Natural killer cell (primary cell): ENCODE results near the gene ADAMTSL1. TPM values are rescaled to one million over a fixed set of nuclear protein-coding genes. Genes with fewer than 3 reads are reported as not detected.

ENCODE experiments used
- ATAC-seq, 3 donors: fragments of 150-1000 bp in 2 of 3; fragments of 200-7000 bp in 1 of 3; cut with Tn5 transposase; 1 replicate in 1 of 3; 2 replicates in 2 of 3; pipeline ENCODE4 v1.10.0; 2021; ENCODE audit warnings: mild to moderate bottlenecking in 2 of 3, moderate library complexity in 2 of 3
- DNase-seq, 2 donors: peaks; one replicate each; pipeline versions ENCODE4 v3.0.0 to v3.0.0-alpha.2; 2013 to 2021; ENCODE audit warnings: mixed read lengths in 1 of 2
- H3K27ac ChIP-seq: one replicate; pipeline ENCODE4 v1.5.1; 2013; ENCODE audit warnings: mild to moderate bottlenecking, low read length
- H3K27me3 ChIP-seq: one replicate; pipeline ENCODE4 v1.6.1; 2013; ENCODE audit warnings: low read length; ENCODE audit not compliant: control insufficient read depth, insufficient read depth
- H3K36me3 ChIP-seq: one replicate; pipeline ENCODE4 v1.6.1; 2013; ENCODE audit warnings: low read length; ENCODE audit not compliant: control insufficient read depth, insufficient read depth
- H3K4me1 ChIP-seq: one replicate; pipeline ENCODE4 v1.6.1; 2013; ENCODE audit warnings: low read length; ENCODE audit not compliant: control insufficient read depth, insufficient read depth
- H3K4me3 ChIP-seq: one replicate; pipeline ENCODE4 v1.5.1; 2013; ENCODE audit warnings: low read length
- H3K9me3 ChIP-seq: one replicate; pipeline ENCODE4 v1.6.1; 2013; ENCODE audit warnings: low read length; ENCODE audit not compliant: control insufficient read depth, insufficient read depth
- H3K27ac Mint-ChIP-seq, 2 donors: one replicate each; pipeline ENCODE4 v1.8.0; 2022; ENCODE audit warnings: mild to moderate bottlenecking in 2 of 2, mixed read lengths in 2 of 2, moderate library complexity in 1 of 2
- H3K27me3 Mint-ChIP-seq, 2 donors: one replicate each; pipeline ENCODE4 v1.8.0; 2022; ENCODE audit warnings: low read depth in 2 of 2, mixed read lengths in 2 of 2
- H3K36me3 Mint-ChIP-seq: one replicate; pipeline ENCODE4 v1.8.0; 2022; ENCODE audit warnings: mixed read lengths
- H3K4me1 Mint-ChIP-seq, 2 donors: one replicate each; pipeline ENCODE4 v1.8.0; 2022; ENCODE audit warnings: mixed read lengths in 2 of 2
- H3K4me3 Mint-ChIP-seq: one replicate; pipeline ENCODE4 v1.8.0; 2022; ENCODE audit warnings: mild to moderate bottlenecking, moderate library complexity, mixed read lengths
- H3K9me3 Mint-ChIP-seq, 2 donors: one replicate each; pipeline ENCODE4 v1.8.0; 2022; ENCODE audit warnings: mixed read lengths in 2 of 2
- WGBS: methylation state at CpG from one replicate; pipeline ENCODE4 v1.1.7; 2013; ENCODE audit warnings: missing lambda C conversion rate; ENCODE audit not compliant: insufficient coverage; 5-methylcytosine and 5-hydroxymethylcytosine counted together
- intact Hi-C: fragments of 100-400 bp; cut with micrococcal nuclease; formaldehyde crosslinking; loops from one replicate; pipeline ENCODE4 v1.14.2; 2022
- total RNA-seq, 4 donors: library from RNA; stranded (reverse); fragments of 120-200 nt in 1 of 4; gene quantifications; one replicate each; pipeline versions ENCODE4 v1.2.3 to v1.2.4, GENCODE V29; 2013 to 2022
- TF ChIP-seq, protein P1 (sequence below): fragments of 200-600 bp; IDR thresholded peaks from one replicate; pipeline ENCODE4 v1.8.0; 2022; ENCODE audit warnings: antibody characterized with exemption

Gene ADAMTSL1
- total RNA-seq, 3 donors from 2014 or later (not counting 1 experiment from before 2014, with no cell fraction given): not detected

- H3K27ac ChIP-seq: no peak overlapping the region
- no peak overlapping the region for H3K4me3 ChIP-seq
- intact Hi-C loops: no loop called here
- Mint-ChIP-seq H3K4me3 (no peak overlapping the region), H3K36me3 (no peaks in the 10 kb centered on the region), H3K27ac (no peak overlapping the region), H3K9me3 (no peaks in the 10 kb centered on the region), H3K27me3 (no peaks in the 10 kb centered on the region), H3K4me1 (no peaks in the 10 kb centered on the region)
- no peaks in the 10 kb centered on the region for H3K4me1 ChIP-seq
- ATAC-seq (no peak), DNase-seq (no peak)
- TF ChIP-seq, protein P1, sequence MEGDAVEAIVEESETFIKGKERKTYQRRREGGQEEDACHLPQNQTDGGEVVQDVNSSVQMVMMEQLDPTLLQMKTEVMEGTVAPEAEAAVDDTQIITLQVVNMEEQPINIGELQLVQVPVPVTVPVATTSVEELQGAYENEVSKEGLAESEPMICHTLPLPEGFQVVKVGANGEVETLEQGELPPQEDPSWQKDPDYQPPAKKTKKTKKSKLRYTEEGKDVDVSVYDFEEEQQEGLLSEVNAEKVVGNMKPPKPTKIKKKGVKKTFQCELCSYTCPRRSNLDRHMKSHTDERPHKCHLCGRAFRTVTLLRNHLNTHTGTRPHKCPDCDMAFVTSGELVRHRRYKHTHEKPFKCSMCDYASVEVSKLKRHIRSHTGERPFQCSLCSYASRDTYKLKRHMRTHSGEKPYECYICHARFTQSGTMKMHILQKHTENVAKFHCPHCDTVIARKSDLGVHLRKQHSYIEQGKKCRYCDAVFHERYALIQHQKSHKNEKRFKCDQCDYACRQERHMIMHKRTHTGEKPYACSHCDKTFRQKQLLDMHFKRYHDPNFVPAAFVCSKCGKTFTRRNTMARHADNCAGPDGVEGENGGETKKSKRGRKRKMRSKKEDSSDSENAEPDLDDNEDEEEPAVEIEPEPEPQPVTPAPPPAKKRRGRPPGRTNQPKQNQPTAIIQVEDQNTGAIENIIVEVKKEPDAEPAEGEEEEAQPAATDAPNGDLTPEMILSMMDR: no peak
- WGBS: 88% methylated on average over 6 of the region's 7 CpGs
- no peaks in the 10 kb centered on the region for H3K36me3 ChIP-seq
- no peaks in the 10 kb centered on the region for H3K27me3 ChIP-seq
- H3K9me3 ChIP-seq: peaks cover 2% of the 10 kb centered on the region
These were observed 13.7 kb downstream of the ADAMTSL1 start for GRCh38 chr9:18487611-18488010.

GRCh38 chr9:18488886-18489285, 14.9 kb downstream of the ADAMTSL1 start:
- Mint-ChIP-seq H3K4me1 (no peaks in the 10 kb centered on the region), H3K9me3 (no peaks in the 10 kb centered on the region), H3K27me3 (no peaks in the 10 kb centered on the region), H3K27ac (no peak overlapping the region), H3K36me3 (no peaks in the 10 kb centered on the region), H3K4me3 (no peak overlapping the region)
- TF ChIP-seq, protein P1: no peak
- WGBS: 100% methylated on average over 2 of the region's 2 CpGs
- intact Hi-C loops: no loop called here
- H3K4me3 ChIP-seq: no peak overlapping the region
- H3K27ac ChIP-seq: no peak overlapping the region
- no peaks in the 10 kb centered on the region for H3K4me1 ChIP-seq
- peaks cover 2% of the 10 kb centered on the region for H3K9me3 ChIP-seq
- ATAC-seq: no peak
- no peak for DNase-seq
- no peaks in the 10 kb centered on the region for H3K27me3 ChIP-seq
- no peaks in the 10 kb centered on the region for H3K36me3 ChIP-seq

DNA sequence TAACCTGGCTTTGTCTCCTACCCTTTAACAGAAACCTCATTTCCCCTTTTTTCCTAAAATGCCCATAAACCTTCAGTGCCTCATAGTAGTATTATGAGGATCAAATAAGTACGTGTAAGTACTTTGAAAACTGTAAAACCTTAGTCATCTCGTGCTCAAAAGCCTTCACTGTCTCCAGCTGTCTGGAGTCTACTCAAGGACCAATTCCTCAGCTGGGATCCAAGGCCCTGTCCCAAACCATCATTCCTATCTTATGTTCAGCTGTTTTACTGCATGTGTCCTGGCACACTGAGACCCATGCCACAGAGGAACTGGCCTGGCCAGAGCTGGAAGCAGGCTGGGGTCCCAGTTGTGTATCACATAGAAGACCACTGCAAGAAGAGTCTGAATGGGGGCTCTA, 15.9 kb downstream of the ADAMTSL1 start:
- intact Hi-C loops: no loop called here
- no peak overlapping the region for H3K27ac ChIP-seq
- H3K4me1 ChIP-seq: no peaks in the 10 kb centered on the region
- no peak for ATAC-seq
- Mint-ChIP-seq H3K27me3 (no peaks in the 10 kb centered on the region), H3K27ac (no peak overlapping the region), H3K9me3 (peaks cover 0 to 3% of the 10 kb centered on the region in 2 donors), H3K4me3 (no peak overlapping the region), H3K4me1 (no peaks in the 10 kb centered on the region), H3K36me3 (no peaks in the 10 kb centered on the region)
- 85% methylated on average over 2 of the region's 2 CpGs for WGBS
- DNase-seq: no peak
- H3K4me3 ChIP-seq: no peak overlapping the region
- H3K36me3 ChIP-seq: no peaks in the 10 kb centered on the region
- H3K9me3 ChIP-seq: peaks cover 2% of the 10 kb centered on the region
- TF ChIP-seq, protein P1: no peak
- no peaks in the 10 kb centered on the region for H3K27me3 ChIP-seq

- no peaks in the 10 kb centered on the region for H3K36me3 Mint-ChIP-seq
- H3K36me3 ChIP-seq: no peaks in the 10 kb centered on the region
- ATAC-seq (no peak), DNase-seq (no peak)
- intact Hi-C loops: no loop called here
- H3K27ac ChIP-seq: no peak overlapping the region
- H3K4me3 Mint-ChIP-seq: no peak overlapping the region
- no peak overlapping the region for H3K27ac Mint-ChIP-seq
- TF ChIP-seq, protein P1: no peak
- H3K9me3 Mint-ChIP-seq: peaks cover 0 to 4% of the 10 kb centered on the region in 2 donors
- H3K4me1 Mint-ChIP-seq: no peaks in the 10 kb centered on the region
- no peaks in the 10 kb centered on the region for H3K27me3 ChIP-seq
- peaks cover 2% of the 10 kb centered on the region for H3K9me3 ChIP-seq
- WGBS: 59% methylated on average over 7 of the region's 7 CpGs
- no peaks in the 10 kb centered on the region for H3K27me3 Mint-ChIP-seq
- H3K4me1 ChIP-seq: no peaks in the 10 kb centered on the region
- H3K4me3 ChIP-seq: no peak overlapping the region
These were observed 16.9 kb downstream of the ADAMTSL1 start for GRCh38 chr9:18490641-18491370.
